HepG2 (cell line): ENCODE measurements around the gene ANAPC2. TPM values are rescaled to one million over a fixed set of nuclear protein-coding genes. Genes with fewer than 3 reads are reported as not detected.
A peak's percentile ranks its signal among the peaks of the same experiment; 100 is the strongest.

Source experiments
- AHR ChIP-seq: IDR thresholded peaks from 2 replicates; pipeline ENCODE4 v1.6.1; 2018; ENCODE audit warnings: missing genetic modification reagents, missing compliant biosample characterization
- ATF7-NPFF ChIP-seq: sonication (generic); formaldehyde crosslinking; IDR thresholded peaks from 2 replicates; pipeline ENCODE4 v1.8.1; 2023; ENCODE audit warnings: mild to moderate bottlenecking, low read depth, missing genetic modification reagents, moderate library complexity
- EHMT2 ChIP-seq: fragments of 200-600 bp; sonication (generic); IDR thresholded peaks from 2 replicates; pipeline ENCODE4 v1.7.0; 2017; ENCODE audit warnings: antibody characterized with exemption, low read depth, low read length, borderline replicate concordance
- JUN ChIP-seq: sonication (generic); formaldehyde crosslinking; IDR thresholded peaks from 2 replicates; pipeline ENCODE4 v1.4.0; 2020; ENCODE audit warnings: mild to moderate bottlenecking, missing genetic modification reagents
- LCORL ChIP-seq, 2 experiments: fragments of 450-650 bp in 1 of 2; sonication (generic) in 1 of 2; formaldehyde crosslinking in 1 of 2; IDR thresholded peaks; 2 replicates each; pipeline versions ENCODE4 v1.5.0 to v1.6.1; 2017 to 2020; ENCODE audit warnings: antibody characterized with exemption in 1 of 2, missing genetic modification reagents in 1 of 2
- PRDM10 ChIP-seq: sonication (generic); formaldehyde crosslinking; IDR thresholded peaks from 2 replicates; pipeline ENCODE4 v1.4.0; 2020; ENCODE audit warnings: low read depth, missing genetic modification reagents
- ZNF251 ChIP-seq: sonication (generic); formaldehyde crosslinking; IDR thresholded peaks from 2 replicates; pipeline ENCODE4 v1.9.0; 2021; ENCODE audit warnings: mild to moderate bottlenecking, missing genetic modification reagents
- ZNF574 ChIP-seq: sonication (generic); formaldehyde crosslinking; IDR thresholded peaks from 2 replicates; pipeline ENCODE4 v1.4.0; 2020; ENCODE audit warnings: missing genetic modification reagents
- ZNF652 ChIP-seq: IDR thresholded peaks from 2 replicates; pipeline ENCODE4 v1.6.1; 2016; ENCODE audit warnings: low read depth, borderline replicate concordance
- polyA plus RNA-seq, 8 experiments: library from polyadenylated mRNA; depleted of rRNA in 3 of 8; stranded (reverse) in 7 of 8; unstranded in 1 of 8; fragments of >200 nt; fragmentation: Illumina TruSeq in 4 of 8; extraction: Trizol in 4 of 8; gene quantifications; 2 replicates each; pipeline versions ENCODE4 v1.2.1 to v1.2.3, GENCODE V29; 2011 to 2016; ENCODE audit warnings: low read depth in 4 of 8, missing spikeins in 1 of 8, mixed read lengths in 1 of 8; ENCODE audit not compliant: insufficient read depth in 1 of 8
- total RNA-seq, 5 experiments: library from RNA; depleted of rRNA; stranded (reverse); fragments of >200 nt; fragmentation: Illumina TruSeq; extraction: Trizol; gene quantifications; 2 replicates each; pipeline ENCODE4 v1.2.3, GENCODE V29; 2016; ENCODE audit warnings: low read depth in 1 of 5
- TF ChIP-seq, protein P1 (sequence below): sonication (generic); formaldehyde crosslinking; IDR thresholded peaks from 2 replicates; pipeline ENCODE4 v1.4.0; 2020; ENCODE audit warnings: missing genetic modification reagents
- TF ChIP-seq, protein P2 (sequence below): sonication (generic); formaldehyde crosslinking; IDR thresholded peaks from 2 replicates; pipeline ENCODE4 v1.4.0; 2020; ENCODE audit warnings: missing genetic modification reagents
- TF ChIP-seq, protein P3 (sequence below): sonication (generic); formaldehyde crosslinking; IDR thresholded peaks from 2 replicates; pipeline ENCODE4 v1.4.0; 2020; ENCODE audit warnings: missing genetic modification reagents

ANAPC2 gene
- total and polyA plus RNA-seq, 2 of the 13 experiments (the other 11 are each of a cell fraction or from before 2014, with no cell fraction given): 12.3 to 15.4 TPM

DNA sequence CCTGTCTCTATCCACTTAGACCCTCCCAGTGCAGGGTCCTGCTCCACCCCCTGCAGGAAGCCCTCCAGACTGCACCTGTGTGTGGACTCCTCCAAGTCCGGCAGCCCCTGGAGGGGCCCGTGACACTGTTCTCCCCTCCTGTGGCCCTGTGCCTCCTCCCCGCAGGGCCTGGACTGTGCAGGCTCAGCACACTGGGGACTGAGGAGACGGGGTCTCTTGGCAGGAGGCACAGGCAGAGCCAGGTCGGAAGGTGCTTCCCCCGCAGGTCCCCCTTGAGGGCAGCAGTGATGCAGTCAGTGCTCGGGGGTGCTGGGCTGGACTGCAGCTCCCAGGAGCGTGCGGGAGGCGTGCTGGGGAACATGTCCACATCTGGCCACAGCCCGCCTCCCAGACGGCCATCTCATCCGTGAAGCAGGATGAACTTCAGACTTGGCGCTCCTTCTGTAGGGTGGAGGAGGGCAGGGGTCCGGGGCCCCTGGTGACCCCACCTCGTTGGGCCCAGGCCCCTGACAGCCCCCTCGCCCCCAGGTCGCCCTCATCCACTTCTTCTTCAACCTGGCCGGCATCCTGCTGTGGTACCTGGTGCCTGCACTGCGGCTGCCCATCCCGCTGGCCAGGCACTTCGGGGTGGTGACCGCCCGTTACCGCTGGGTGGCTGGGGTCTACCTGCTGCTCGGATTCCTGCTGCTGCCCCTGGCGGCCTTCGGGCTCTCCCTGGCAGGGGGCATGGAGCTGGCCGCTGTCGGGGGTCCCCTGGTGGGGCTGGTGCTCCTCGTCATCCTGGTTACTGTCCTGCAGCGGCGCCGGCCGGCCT is 47.3 kb upstream of the ANAPC2 start (continued):
- TF ChIP-seq, protein P1, sequence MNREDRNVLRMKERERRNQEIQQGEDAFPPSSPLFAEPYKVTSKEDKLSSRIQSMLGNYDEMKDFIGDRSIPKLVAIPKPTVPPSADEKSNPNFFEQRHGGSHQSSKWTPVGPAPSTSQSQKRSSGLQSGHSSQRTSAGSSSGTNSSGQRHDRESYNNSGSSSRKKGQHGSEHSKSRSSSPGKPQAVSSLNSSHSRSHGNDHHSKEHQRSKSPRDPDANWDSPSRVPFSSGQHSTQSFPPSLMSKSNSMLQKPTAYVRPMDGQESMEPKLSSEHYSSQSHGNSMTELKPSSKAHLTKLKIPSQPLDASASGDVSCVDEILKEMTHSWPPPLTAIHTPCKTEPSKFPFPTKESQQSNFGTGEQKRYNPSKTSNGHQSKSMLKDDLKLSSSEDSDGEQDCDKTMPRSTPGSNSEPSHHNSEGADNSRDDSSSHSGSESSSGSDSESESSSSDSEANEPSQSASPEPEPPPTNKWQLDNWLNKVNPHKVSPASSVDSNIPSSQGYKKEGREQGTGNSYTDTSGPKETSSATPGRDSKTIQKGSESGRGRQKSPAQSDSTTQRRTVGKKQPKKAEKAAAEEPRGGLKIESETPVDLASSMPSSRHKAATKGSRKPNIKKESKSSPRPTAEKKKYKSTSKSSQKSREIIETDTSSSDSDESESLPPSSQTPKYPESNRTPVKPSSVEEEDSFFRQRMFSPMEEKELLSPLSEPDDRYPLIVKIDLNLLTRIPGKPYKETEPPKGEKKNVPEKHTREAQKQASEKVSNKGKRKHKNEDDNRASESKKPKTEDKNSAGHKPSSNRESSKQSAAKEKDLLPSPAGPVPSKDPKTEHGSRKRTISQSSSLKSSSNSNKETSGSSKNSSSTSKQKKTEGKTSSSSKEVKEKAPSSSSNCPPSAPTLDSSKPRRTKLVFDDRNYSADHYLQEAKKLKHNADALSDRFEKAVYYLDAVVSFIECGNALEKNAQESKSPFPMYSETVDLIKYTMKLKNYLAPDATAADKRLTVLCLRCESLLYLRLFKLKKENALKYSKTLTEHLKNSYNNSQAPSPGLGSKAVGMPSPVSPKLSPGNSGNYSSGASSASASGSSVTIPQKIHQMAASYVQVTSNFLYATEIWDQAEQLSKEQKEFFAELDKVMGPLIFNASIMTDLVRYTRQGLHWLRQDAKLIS (CRISPR knock-in tag): no peak
- TF ChIP-seq ZNF251 (no peak), ZNF652 (CRISPR knock-in tag) (no peak), LCORL (IDR thresholded peaks at IDR 0.05) (no peak), LCORL (CRISPR knock-in tag; IDR thresholded peaks at IDR 0.05) (no peak; the same call in 1 of the 2 replicates), EHMT2 (no peak), JUN (CRISPR knock-in tag) (no peak), AHR (CRISPR knock-in tag) (no peak), ATF7-NPFF (peak; percentile 46; the same call in 1 of the 2 replicates), ZNF574 (CRISPR knock-in tag) (peak; percentile 54; the same call in 1 of the 2 replicates), PRDM10 (CRISPR knock-in tag) (peak; percentile 53; the same call in 1 of the 2 replicates)
- TF ChIP-seq, protein P2, sequence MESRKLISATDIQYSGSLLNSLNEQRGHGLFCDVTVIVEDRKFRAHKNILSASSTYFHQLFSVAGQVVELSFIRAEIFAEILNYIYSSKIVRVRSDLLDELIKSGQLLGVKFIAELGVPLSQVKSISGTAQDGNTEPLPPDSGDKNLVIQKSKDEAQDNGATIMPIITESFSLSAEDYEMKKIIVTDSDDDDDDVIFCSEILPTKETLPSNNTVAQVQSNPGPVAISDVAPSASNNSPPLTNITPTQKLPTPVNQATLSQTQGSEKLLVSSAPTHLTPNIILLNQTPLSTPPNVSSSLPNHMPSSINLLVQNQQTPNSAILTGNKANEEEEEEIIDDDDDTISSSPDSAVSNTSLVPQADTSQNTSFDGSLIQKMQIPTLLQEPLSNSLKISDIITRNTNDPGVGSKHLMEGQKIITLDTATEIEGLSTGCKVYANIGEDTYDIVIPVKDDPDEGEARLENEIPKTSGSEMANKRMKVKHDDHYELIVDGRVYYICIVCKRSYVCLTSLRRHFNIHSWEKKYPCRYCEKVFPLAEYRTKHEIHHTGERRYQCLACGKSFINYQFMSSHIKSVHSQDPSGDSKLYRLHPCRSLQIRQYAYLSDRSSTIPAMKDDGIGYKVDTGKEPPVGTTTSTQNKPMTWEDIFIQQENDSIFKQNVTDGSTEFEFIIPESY: no peak
- TF ChIP-seq, protein P3, sequence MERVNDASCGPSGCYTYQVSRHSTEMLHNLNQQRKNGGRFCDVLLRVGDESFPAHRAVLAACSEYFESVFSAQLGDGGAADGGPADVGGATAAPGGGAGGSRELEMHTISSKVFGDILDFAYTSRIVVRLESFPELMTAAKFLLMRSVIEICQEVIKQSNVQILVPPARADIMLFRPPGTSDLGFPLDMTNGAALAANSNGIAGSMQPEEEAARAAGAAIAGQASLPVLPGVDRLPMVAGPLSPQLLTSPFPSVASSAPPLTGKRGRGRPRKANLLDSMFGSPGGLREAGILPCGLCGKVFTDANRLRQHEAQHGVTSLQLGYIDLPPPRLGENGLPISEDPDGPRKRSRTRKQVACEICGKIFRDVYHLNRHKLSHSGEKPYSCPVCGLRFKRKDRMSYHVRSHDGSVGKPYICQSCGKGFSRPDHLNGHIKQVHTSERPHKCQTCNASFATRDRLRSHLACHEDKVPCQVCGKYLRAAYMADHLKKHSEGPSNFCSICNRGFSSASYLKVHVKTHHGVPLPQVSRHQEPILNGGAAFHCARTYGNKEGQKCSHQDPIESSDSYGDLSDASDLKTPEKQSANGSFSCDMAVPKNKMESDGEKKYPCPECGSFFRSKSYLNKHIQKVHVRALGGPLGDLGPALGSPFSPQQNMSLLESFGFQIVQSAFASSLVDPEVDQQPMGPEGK: peak; percentile 79
